ENCODE results near the gene CYTH4. TPM values are rescaled to one million over a fixed set of nuclear protein-coding genes. Genes with fewer than 3 reads are reported as not detected.

Gene CYTH4
- polyA plus RNA-seq, 2 of the 4 experiments (the other 2 are of a cell fraction): 0.05 to 0.10 TPM

DNA sequence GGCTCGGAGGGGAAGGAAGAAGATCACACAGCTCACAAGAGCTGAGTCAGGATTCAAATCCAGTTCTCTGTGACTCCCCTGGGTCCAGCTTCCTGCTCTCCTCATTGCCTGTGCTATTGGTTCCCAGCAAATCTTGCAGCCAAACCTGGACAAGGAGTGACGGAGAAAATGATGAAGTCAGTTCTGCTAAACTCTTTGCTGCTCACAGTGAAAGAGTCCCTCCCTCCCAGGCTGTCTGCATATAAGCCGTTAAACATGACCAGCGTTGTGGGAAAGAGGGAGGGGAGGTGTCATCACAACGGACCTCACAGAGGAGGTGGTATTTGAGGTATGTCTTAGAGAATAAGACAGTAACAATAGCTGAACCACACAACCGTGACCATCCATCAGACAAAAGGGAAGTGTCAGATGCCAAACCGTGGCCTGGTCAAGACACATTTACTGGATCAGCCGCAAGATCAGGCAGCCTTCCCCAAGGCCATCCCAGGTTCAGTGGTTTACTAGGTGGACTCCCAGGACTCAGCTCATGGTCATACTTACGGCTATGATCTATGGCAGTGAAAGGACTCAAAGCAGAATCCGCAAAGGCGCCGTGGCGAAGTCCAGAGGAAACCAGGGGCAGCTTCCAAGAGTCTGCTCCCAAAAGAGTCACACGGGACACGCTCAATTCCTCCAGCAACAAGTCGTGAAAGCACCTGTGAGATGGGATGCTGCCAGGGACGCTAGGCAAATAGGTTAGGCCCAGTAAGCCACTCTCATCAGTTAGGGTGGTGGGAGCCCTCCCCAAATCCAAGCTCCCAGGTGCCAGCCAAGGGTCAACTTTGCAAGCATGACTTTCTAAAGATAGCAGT lies 2.8 kb upstream of the CYTH4 start:
- no peaks in the 10 kb centered on the region for H3K4me1 ChIP-seq
- H3K4me3 ChIP-seq: no peak overlapping the region
- H3K4me2 ChIP-seq: no peak overlapping the region
- CTCF ChIA-PET: interaction anchor here (1.2 to 1.4 kb wide), 3 partner anchors 15 to 193 kb away, joined by 3 to 6 read pairs (median 4); no protein-coding TSS in a partner anchor
- H3K27ac ChIP-seq: no peak overlapping the region
- POLR2A ChIA-PET: no interaction called here
- no peak for DNase-seq (ENCODE audit: low read depth in 1 of 2, low spot score in 1 of 2)
- FAIRE-seq: no peak
- H3K9me3 ChIP-seq: no peaks in the 10 kb centered on the region
- ATAC-seq: no peak
- TF ChIP-seq EHF (CRISPR knock-in tag; IDR thresholded peaks at IDR 0.05) (no peak), GATA3 (IDR thresholded peaks at IDR 0.05; ENCODE audit: borderline replicate concordance) (no peak), CBX2 (IDR thresholded peaks at IDR 0.05; ENCODE audit: borderline replicate concordance, low read depth) (no peak), TFCP2L1 (CRISPR knock-in tag; IDR thresholded peaks at IDR 0.05) (no peak), KDM1A (IDR thresholded peaks at IDR 0.05; ENCODE audit: low read depth) (no peak), BHLHE40 (IDR thresholded peaks at IDR 0.05; ENCODE audit: low read depth, low read length) (no peak), ZNF302 (CRISPR knock-in tag; IDR thresholded peaks at IDR 0.05) (no peak), ZSCAN20 (CRISPR knock-in tag; IDR thresholded peaks at IDR 0.05) (no peak)
- TF ChIP-seq, protein P1, sequence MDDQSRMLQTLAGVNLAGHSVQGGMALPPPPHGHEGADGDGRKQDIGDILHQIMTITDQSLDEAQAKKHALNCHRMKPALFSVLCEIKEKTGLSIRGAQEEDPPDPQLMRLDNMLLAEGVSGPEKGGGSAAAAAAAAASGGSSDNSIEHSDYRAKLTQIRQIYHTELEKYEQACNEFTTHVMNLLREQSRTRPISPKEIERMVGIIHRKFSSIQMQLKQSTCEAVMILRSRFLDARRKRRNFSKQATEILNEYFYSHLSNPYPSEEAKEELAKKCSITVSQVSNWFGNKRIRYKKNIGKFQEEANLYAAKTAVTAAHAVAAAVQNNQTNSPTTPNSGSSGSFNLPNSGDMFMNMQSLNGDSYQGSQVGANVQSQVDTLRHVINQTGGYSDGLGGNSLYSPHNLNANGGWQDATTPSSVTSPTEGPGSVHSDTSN (IDR thresholded peaks at IDR 0.05): no peak
- TF ChIP-seq, protein P2, sequence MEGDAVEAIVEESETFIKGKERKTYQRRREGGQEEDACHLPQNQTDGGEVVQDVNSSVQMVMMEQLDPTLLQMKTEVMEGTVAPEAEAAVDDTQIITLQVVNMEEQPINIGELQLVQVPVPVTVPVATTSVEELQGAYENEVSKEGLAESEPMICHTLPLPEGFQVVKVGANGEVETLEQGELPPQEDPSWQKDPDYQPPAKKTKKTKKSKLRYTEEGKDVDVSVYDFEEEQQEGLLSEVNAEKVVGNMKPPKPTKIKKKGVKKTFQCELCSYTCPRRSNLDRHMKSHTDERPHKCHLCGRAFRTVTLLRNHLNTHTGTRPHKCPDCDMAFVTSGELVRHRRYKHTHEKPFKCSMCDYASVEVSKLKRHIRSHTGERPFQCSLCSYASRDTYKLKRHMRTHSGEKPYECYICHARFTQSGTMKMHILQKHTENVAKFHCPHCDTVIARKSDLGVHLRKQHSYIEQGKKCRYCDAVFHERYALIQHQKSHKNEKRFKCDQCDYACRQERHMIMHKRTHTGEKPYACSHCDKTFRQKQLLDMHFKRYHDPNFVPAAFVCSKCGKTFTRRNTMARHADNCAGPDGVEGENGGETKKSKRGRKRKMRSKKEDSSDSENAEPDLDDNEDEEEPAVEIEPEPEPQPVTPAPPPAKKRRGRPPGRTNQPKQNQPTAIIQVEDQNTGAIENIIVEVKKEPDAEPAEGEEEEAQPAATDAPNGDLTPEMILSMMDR (IDR thresholded peaks at IDR 0.05): no peak
- WGBS (ENCODE audit: missing lambda C conversion rate): 77% methylated on average over 17 of the region's 17 CpGs

DNA sequence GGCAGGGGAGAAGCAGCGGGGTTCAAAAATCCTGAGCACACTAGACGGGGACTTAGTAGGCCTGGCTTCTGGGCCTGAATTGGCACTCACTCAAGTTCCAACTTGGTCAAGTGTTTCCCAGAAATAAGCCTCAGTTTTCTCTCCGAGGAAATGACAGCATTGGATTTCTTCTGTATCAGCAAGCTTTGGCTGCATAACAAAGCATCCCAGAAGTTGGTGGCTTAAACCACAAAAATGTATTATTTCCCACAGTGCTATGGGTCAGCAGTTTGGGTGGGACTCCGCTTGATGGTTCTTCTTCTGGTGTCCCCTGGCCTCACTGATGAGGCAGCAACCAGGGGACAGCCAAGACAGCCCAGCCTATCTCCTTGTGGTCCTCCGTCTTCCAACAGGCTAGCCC lies 1.6 kb upstream of the CYTH4 start:
- no peak overlapping the region for H3K27ac ChIP-seq
- CTCF ChIA-PET: interaction anchor here (1.4 to 1.7 kb wide), 2 partner anchors 21 to 177 kb away, joined by 3 to 6 read pairs; no protein-coding TSS in a partner anchor
- H3K4me1 ChIP-seq: no peaks in the 10 kb centered on the region
- no peak for FAIRE-seq
- H3K9me3 ChIP-seq: no peaks in the 10 kb centered on the region
- DNase-seq (ENCODE audit: low read depth in 1 of 2, low spot score in 1 of 2): no peak
- ATAC-seq: no peak
- no peak overlapping the region for H3K4me2 ChIP-seq
- POLR2A ChIA-PET: no interaction called here
- no peak overlapping the region for H3K4me3 ChIP-seq
- TF ChIP-seq SMC3 (IDR thresholded peaks at IDR 0.05) (no peak), JUNB (IDR thresholded peaks at IDR 0.05) (no peak), SREBF2 (IDR thresholded peaks at IDR 0.05) (no peak), CBX8 (IDR thresholded peaks at IDR 0.05) (no peak), RCOR1 (IDR thresholded peaks at IDR 0.05; ENCODE audit: low read depth, low read length) (no peak), CBX2 (IDR thresholded peaks at IDR 0.05; ENCODE audit: borderline replicate concordance, low read depth) (no peak), EHF (CRISPR knock-in tag; IDR thresholded peaks at IDR 0.05) (no peak), HOXA7 (CRISPR knock-in tag; IDR thresholded peaks at IDR 0.05) (no peak), FOSB (CRISPR knock-in tag; IDR thresholded peaks at IDR 0.05) (no peak), BHLHE40 (IDR thresholded peaks at IDR 0.05; ENCODE audit: low read depth, low read length) (no peak), GATA3 (IDR thresholded peaks at IDR 0.05; ENCODE audit: borderline replicate concordance) (no peak), ZFP36 (IDR thresholded peaks at IDR 0.05; ENCODE audit: borderline replicate concordance, partially characterized antibody) (no peak)
- TF ChIP-seq, protein P3, sequence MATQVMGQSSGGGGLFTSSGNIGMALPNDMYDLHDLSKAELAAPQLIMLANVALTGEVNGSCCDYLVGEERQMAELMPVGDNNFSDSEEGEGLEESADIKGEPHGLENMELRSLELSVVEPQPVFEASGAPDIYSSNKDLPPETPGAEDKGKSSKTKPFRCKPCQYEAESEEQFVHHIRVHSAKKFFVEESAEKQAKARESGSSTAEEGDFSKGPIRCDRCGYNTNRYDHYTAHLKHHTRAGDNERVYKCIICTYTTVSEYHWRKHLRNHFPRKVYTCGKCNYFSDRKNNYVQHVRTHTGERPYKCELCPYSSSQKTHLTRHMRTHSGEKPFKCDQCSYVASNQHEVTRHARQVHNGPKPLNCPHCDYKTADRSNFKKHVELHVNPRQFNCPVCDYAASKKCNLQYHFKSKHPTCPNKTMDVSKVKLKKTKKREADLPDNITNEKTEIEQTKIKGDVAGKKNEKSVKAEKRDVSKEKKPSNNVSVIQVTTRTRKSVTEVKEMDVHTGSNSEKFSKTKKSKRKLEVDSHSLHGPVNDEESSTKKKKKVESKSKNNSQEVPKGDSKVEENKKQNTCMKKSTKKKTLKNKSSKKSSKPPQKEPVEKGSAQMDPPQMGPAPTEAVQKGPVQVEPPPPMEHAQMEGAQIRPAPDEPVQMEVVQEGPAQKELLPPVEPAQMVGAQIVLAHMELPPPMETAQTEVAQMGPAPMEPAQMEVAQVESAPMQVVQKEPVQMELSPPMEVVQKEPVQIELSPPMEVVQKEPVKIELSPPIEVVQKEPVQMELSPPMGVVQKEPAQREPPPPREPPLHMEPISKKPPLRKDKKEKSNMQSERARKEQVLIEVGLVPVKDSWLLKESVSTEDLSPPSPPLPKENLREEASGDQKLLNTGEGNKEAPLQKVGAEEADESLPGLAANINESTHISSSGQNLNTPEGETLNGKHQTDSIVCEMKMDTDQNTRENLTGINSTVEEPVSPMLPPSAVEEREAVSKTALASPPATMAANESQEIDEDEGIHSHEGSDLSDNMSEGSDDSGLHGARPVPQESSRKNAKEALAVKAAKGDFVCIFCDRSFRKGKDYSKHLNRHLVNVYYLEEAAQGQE (IDR thresholded peaks at IDR 0.05): no peak
- TF ChIP-seq, protein P4, sequence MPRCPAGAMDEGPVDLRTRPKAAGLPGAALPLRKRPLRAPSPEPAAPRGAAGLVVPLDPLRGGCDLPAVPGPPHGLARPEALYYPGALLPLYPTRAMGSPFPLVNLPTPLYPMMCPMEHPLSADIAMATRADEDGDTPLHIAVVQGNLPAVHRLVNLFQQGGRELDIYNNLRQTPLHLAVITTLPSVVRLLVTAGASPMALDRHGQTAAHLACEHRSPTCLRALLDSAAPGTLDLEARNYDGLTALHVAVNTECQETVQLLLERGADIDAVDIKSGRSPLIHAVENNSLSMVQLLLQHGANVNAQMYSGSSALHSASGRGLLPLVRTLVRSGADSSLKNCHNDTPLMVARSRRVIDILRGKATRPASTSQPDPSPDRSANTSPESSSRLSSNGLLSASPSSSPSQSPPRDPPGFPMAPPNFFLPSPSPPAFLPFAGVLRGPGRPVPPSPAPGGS (IDR thresholded peaks at IDR 0.05): no peak
- WGBS (ENCODE audit: missing lambda C conversion rate): 93% methylated on average over 5 of the region's 5 CpGs
